HCT116 (cell line): ENCODE measurements around the gene CTIF. TPM values are rescaled to one million over a fixed set of nuclear protein-coding genes. Genes with fewer than 3 reads are reported as not detected.

Source experiments
- ATAC-seq: fragments of 200-7000 bp; cut with Tn5 transposase; 2 replicates; pipeline ENCODE4 v1.9.1; 2020; ENCODE audit warnings: mild to moderate bottlenecking, moderate library complexity
- BruUV-seq: library from RNA; stranded (reverse); fragments of 400-500 nt; replicated peaks from 2 replicates; lab custom pipeline; 2021; lab: Mats Ljungman, UMichigan
- CTCF ChIA-PET: fragments of 300-600 bp; sonication (Branson Sonifier 250); formaldehyde crosslinking; loops from one replicate; lab custom pipeline; 2021; ENCODE audit warnings: antibody characterized with exemption; lab: Charles Lee
- POLR2A ChIA-PET: fragments of 300-600, 350-600 bp; sonication (Branson Sonifier 250); formaldehyde crosslinking; loops from one replicate; lab custom pipeline; 2021; ENCODE audit warnings: antibody characterized with exemption; lab: Charles Lee
- RAD21 ChIA-PET, 2 experiments: fragments of 300-600 bp; sonication (Branson Sonifier 250); formaldehyde crosslinking; loops; one replicate each; lab custom pipeline; 2023; ENCODE audit warnings: low total read pairs in 2 of 2; ENCODE audit not compliant: uncharacterized antibody in 2 of 2, unreplicated experiment in 2 of 2, low non-redundant PET in 1 of 2; lab: Charles Lee
- DNase-seq: peaks from one replicate; pipeline ENCODE4 v3.0.0-alpha.2; 2010; ENCODE audit warnings: low read depth, low spot score
- H2AFZ ChIP-seq: fragments of 200-600 bp; shearing (Covaris generic), sonication (generic); 2 replicates; pipeline ENCODE4 v1.6.1; 2017; ENCODE audit warnings: low read depth, mixed run types, mixed read lengths, antibody characterized with exemption, low read length; ENCODE audit not compliant: poor library complexity, severe bottlenecking
- H3K27ac ChIP-seq: 2 replicates; pipeline ENCODE4 v1.5.1; 2012; ENCODE audit warnings: low read depth, low read length
- H3K27me3 ChIP-seq: fragments of 200-600 bp; sonication (generic); 2 replicates; pipeline ENCODE4 v1.6.1; 2016; ENCODE audit warnings: mixed run types, low read length, mixed read lengths; ENCODE audit not compliant: insufficient read depth
- H3K36me3 ChIP-seq, 2 experiments: fragments of 200-500 bp in 1 of 2; fragments of 200-600 bp in 1 of 2; sonication (Bioruptor generic) in 1 of 2; sonication (generic) in 1 of 2; 2 replicates each; pipeline versions ENCODE4 v1.5.1 to v1.6.1; 2014 to 2016; ENCODE audit warnings: low read length in 2 of 2, inconsistent platforms in 1 of 2, mixed read lengths in 1 of 2, mixed run types in 1 of 2; ENCODE audit not compliant: insufficient read depth in 2 of 2, control insufficient read depth in 1 of 2
- H3K4me1 ChIP-seq, 2 experiments: fragments of 200-600 bp in 1 of 2; sonication (generic) in 1 of 2; 2 replicates each; pipeline versions ENCODE4 v1.5.1 to v1.6.1; 2012 to 2017; ENCODE audit warnings: low read length in 2 of 2, inconsistent platforms in 1 of 2, mild to moderate bottlenecking in 1 of 2, mixed read lengths in 1 of 2, mixed run types in 1 of 2, moderate library complexity in 1 of 2; ENCODE audit not compliant: insufficient read depth in 2 of 2, control insufficient read depth in 1 of 2
- H3K4me2 ChIP-seq: fragments of 200-600 bp; sonication (generic); 2 replicates; pipeline ENCODE4 v1.6.1; 2017; ENCODE audit warnings: mixed run types, low read length, mixed read lengths
- H3K4me3 ChIP-seq, 2 experiments: fragments of 200-600 bp in 1 of 2; sonication (generic) in 1 of 2; replicated peaks in 1 of 2; 2 replicates each; pipeline ENCODE4 v1.5.1; 2011 to 2016; ENCODE audit warnings: low read length in 2 of 2, control low read depth in 1 of 2, low read depth in 1 of 2, mild to moderate bottlenecking in 1 of 2, mixed read lengths in 1 of 2, mixed run types in 1 of 2
- H3K79me2 ChIP-seq: fragments of 200-600 bp; sonication (generic); 2 replicates; pipeline ENCODE4 v1.6.1; 2017; ENCODE audit warnings: mild to moderate bottlenecking, mixed run types, low read length, moderate library complexity, mixed read lengths; ENCODE audit not compliant: insufficient read depth
- H3K9ac ChIP-seq: fragments of 200-600 bp; sonication (generic); 2 replicates; pipeline ENCODE4 v1.6.1; 2016; ENCODE audit warnings: low read length, mixed read lengths
- H3K9me2 ChIP-seq: fragments of 200-600 bp; sonication (generic), shearing (Covaris generic); 2 replicates; pipeline ENCODE4 v1.6.1; 2017; ENCODE audit warnings: mixed run types, mild to moderate bottlenecking, moderate library complexity; ENCODE audit not compliant: insufficient read depth
- H3K9me3 ChIP-seq, 2 experiments: fragments of 200-500 bp in 1 of 2; fragments of 200-600 bp in 1 of 2; sonication (Bioruptor generic) in 1 of 2; sonication (generic) in 1 of 2; 2 replicates each; pipeline ENCODE4 v1.6.1; 2014 to 2017; ENCODE audit warnings: low read length in 2 of 2, mixed read lengths in 2 of 2, inconsistent platforms in 1 of 2, low read depth in 1 of 2, mild to moderate bottlenecking in 1 of 2, mixed run types in 1 of 2, moderate library complexity in 1 of 2; ENCODE audit not compliant: control insufficient read depth in 1 of 2, insufficient read depth in 1 of 2
- H4K20me1 ChIP-seq: fragments of 200-600 bp; sonication (generic), shearing (Covaris generic); 2 replicates; pipeline ENCODE4 v1.6.1; 2017; ENCODE audit warnings: mixed run types, mild to moderate bottlenecking, moderate library complexity; ENCODE audit not compliant: insufficient read depth
- CEBPB ChIP-seq: IDR thresholded peaks from 2 replicates; pipeline ENCODE4 v1.6.1; 2012; ENCODE audit warnings: low read depth
- ELF1 ChIP-seq: IDR thresholded peaks from 2 replicates; pipeline ENCODE4 v1.6.1; 2012; ENCODE audit warnings: low read depth, borderline replicate concordance
- EZH2phosphoT487 ChIP-seq: fragments of 200-600 bp; IDR thresholded peaks from 2 replicates; pipeline ENCODE4 v1.6.1; 2018; ENCODE audit warnings: antibody characterized with exemption, borderline replicate concordance
- JUND ChIP-seq: IDR thresholded peaks from 2 replicates; pipeline ENCODE4 v1.6.1; 2012
- RAD21 ChIP-seq: IDR thresholded peaks from 2 replicates; pipeline ENCODE4 v1.6.1; 2012; ENCODE audit warnings: low read depth, mild to moderate bottlenecking
- SP1 ChIP-seq: IDR thresholded peaks from 2 replicates; pipeline ENCODE4 v1.6.1; 2012; ENCODE audit warnings: low read depth
- TCF7L2 ChIP-seq: IDR thresholded peaks from 2 replicates; pipeline ENCODE4 v1.7.0; 2011; ENCODE audit warnings: borderline replicate concordance, inconsistent platforms; ENCODE audit not compliant: insufficient read depth, insufficient read length; ENCODE audit errors: extremely low read depth
- ZBTB33 ChIP-seq: IDR thresholded peaks from 2 replicates; pipeline ENCODE4 v1.6.1; 2011; ENCODE audit warnings: mild to moderate bottlenecking, low read length, moderate library complexity; ENCODE audit not compliant: insufficient replicate concordance; ENCODE audit errors: extremely low read depth
- intact Hi-C: fragments of 100-400 bp; cut with micrococcal nuclease; formaldehyde crosslinking; loops from 2 replicates; pipeline ENCODE4 v1.10.0; 2022
- total RNA-seq: library from RNA; stranded (reverse); gene quantifications from one replicate; pipeline ENCODE4 v1.2.1, GENCODE V29; 2021; ENCODE audit not compliant: unreplicated experiment

CTIF gene
- total RNA-seq, 1 experiment from 2014 or later = 19.7 TPM

GRCh38 chr18:48707636-48708296 is 168.9 kb downstream of the CTIF start:
- Histone ChIP-seq H3K36me3 (no peaks in the 10 kb centered on the region), H3K4me2 (no peak overlapping the region), H3K9me2 (no peaks in the 10 kb centered on the region), H3K9me3 (no peaks in the 10 kb centered on the region), H3K4me3 (no peak overlapping the region), H3K9ac (no peak overlapping the region), H3K79me2 (no peaks in the 10 kb centered on the region), H3K27me3 (no peaks in the 10 kb centered on the region), H2AFZ (no peak overlapping the region), H4K20me1 (no peaks in the 10 kb centered on the region), H3K27ac (no peak overlapping the region), H3K4me1 (no peaks in the 10 kb centered on the region)
- no peak for TF ChIP-seq JUND
- TF ChIP-seq SP1 = no peak
- TF ChIP-seq TCF7L2 = no peak
- TF ChIP-seq RAD21 = no peak
- no peak for TF ChIP-seq EZH2phosphoT487
- no peak for TF ChIP-seq CEBPB
- no peak for TF ChIP-seq ELF1
- BruUV-seq = no TSS peak
- ChIA-PET RAD21 (no interaction called here), POLR2A (no interaction called here), CTCF (interaction anchor here (0.6 kb wide), 1 partner anchor 304 kb away, joined by 3 read pairs; no protein-coding TSS in a partner anchor)
- no peak for DNase-seq
- no peak for ATAC-seq
- intact Hi-C loops = no loop called here

GRCh38 chr18:48708807-48709206 is 170.0 kb downstream of the CTIF start:
- Histone ChIP-seq H3K9ac (no peak overlapping the region), H3K27me3 (no peaks in the 10 kb centered on the region), H3K79me2 (no peaks in the 10 kb centered on the region), H3K4me1 (no peaks in the 10 kb centered on the region), H3K9me3 (no peaks in the 10 kb centered on the region), H3K36me3 (no peaks in the 10 kb centered on the region), H3K4me2 (no peak overlapping the region), H3K4me3 (no peak overlapping the region), H2AFZ (no peak overlapping the region), H3K9me2 (no peaks in the 10 kb centered on the region), H4K20me1 (no peaks in the 10 kb centered on the region), H3K27ac (no peak overlapping the region)
- BruUV-seq = no TSS peak
- ATAC-seq (no peak), DNase-seq (no peak)
- ChIA-PET CTCF (no interaction called here), POLR2A (no interaction called here), RAD21 (no interaction called here)
- intact Hi-C loops = no loop called here
- no peak for TF ChIP-seq ZBTB33
